WI38 (cell line): ENCODE results near the gene NDUFC2.
"Not testable (repeated sequence)": the region's sequence is repeated elsewhere in the genome, so short reads cannot be mapped to it uniquely, and the experiment has no call there.

Experiments used
- H3K4me3 ChIP-seq: 2 replicates; pipeline ENCODE4 v1.5.1; 2011; ENCODE audit warnings: low read depth, mild to moderate bottlenecking, control low read depth, low read length
- CTCF ChIP-seq: IDR thresholded peaks from 2 replicates; pipeline ENCODE4 v1.5.1; 2012; ENCODE audit warnings: low read depth, mild to moderate bottlenecking, control low read depth, low read length

NDUFC2 gene

DNA sequence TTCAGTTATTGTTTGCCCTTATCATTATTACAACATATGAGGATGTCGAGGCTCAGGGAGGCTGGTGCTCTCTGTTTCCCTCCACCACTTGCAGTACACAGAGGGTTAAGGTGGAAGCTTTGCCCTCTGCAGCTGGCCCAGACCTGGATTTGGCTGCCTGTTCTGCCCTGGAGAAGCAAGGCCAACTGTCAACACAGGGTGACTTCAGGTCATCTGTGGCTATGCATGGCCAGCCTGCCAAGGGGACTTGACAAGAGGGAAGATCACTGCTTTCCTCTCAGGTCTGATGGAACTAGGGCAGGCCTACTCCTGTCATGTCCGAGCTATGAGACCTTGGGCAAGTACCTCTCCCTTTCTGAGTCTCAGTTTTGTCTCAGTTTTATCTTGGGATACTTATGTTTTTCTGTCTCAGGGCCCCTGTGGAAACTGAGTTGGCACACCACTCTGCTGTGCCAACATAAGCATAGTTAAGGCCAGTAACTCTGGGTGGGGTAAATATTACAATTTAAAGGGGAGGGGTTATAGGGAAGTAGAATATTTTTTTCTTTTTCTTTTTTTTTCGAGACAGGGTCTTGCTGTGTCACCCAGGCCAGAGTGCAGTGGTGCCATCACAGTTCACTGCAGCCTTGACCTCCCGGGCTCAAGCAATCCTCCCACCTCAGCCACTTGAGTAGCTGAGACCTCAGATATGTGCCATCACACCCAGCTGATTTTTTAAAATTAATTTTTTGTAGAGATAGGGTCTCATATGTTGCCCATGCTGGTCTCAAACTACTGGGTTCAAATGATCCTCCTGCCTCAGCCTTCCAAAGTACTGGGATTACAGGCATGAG is 18.4 kb downstream of the NDUFC2 start:
- TF ChIP-seq CTCF, result no peak
- no peak overlapping the region for H3K4me3 ChIP-seq

DNA sequence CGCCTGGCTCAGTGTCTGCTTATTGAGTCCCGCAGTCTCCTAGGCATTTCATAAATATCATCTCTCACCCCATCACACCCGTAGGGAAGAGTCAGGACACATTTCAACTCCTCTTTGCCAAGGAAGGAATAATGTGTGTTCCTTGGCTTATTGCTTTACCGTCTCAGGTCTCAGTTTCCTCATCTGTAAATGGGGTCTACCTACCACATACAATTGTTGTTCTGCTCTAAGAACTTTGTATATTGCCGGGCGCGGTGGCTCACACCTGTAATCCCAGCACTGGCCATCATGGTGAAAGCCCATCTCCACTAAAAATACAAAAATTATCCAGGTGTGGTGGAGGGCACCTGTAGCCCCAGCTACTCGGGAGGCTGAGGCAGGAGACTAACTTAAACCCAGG is 19.1 kb downstream of the NDUFC2 start:
- no peak for TF ChIP-seq CTCF

DNA sequence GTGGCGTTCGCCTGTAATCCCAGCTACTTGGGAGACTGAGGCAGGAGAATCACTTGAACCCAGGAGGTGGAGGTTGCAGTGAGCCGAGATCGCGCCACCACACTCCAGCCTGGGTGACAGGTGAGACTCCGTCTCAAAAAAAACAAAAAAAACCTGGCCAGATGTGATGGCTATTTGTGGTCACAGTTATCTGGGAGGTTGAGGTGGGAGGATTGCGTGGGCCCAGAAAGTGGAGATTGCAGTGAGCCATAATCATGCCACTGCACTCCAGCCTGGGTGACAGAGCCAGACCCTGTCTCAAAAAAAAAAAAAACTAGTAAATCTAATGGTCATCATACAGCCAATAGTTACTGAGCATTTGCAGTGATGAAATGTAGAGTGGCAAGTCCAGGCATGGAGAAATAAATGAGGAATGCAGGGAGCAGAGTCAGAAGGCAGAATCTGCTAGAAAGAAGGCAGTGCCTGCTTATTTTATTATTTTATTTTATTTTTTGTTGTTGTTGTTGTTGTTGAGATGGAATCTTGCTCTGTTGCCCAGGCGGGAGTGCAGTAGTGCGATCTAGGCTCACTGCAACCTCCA is 19.8 kb downstream of the NDUFC2 start:
- H3K4me3 ChIP-seq, result not testable (repeated sequence)

More for the DNA sequence above, 19.1 kb downstream of the NDUFC2 start:
- no peak overlapping the region for H3K4me3 ChIP-seq

- TF ChIP-seq CTCF, result no peak
- no peak overlapping the region for H3K4me3 ChIP-seq
These were observed 22.1 kb downstream of the NDUFC2 start for GRCh38 chr11:78057462-78058055.

DNA sequence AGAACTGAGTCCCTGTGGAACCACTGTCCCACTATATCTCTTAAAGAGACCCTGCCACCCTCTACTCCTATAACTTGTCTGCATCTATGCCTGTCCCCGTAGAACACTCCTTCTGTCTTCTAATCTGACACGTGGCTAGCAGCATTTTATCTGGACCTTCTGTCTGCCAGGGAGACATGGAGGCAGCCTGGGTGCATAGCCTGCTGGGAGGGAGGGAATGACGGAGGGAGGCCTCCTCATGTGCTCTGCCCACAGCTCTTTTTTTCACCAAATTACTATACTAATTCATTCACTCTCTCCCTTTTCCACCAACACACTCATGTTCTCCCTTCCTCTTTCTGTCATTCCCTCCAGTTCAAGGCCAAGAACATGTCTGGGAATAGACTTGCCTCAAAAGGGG is 23.6 kb downstream of the NDUFC2 start:
- H3K4me3 ChIP-seq, result no peak overlapping the region
- no peak for TF ChIP-seq CTCF

GRCh38 chr11:78054971-78055370 is 24.7 kb downstream of the NDUFC2 start:
- H3K4me3 ChIP-seq, result no peak overlapping the region
- no peak for TF ChIP-seq CTCF

GRCh38 chr11:78050964-78051831 is 28.5 kb downstream of the NDUFC2 start:
- no peak for TF ChIP-seq CTCF
- no peak overlapping the region for H3K4me3 ChIP-seq
